ENCODE measurements around the gene GLIPR1.
"Not testable (repeated sequence)": the region's sequence is repeated elsewhere in the genome, so short reads cannot be mapped to it uniquely, and the experiment has no call there.

GLIPR1 gene

DNA sequence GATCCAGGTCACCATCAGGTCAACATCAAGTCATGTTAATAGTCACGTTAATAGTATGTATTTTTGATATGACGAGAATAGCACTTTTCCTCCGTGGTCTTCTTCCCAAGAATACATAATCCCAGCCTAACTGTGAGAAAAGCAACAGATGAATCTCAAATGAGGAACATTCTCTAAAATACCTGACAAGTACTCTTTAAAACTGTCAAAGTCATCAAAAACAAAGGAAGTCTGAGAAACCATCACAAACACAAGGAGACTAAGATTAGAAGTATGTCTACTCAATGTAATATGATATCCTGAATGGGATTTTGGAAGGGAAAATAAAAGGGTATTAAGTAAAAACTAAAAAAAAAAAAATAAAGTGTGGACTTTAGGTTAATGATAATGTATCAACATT lies 36.8 kb upstream of the GLIPR1 start:
- CTCF ChIA-PET, result no interaction called here
- POLR2A ChIA-PET, result no interaction called here
- no peak for DNase-seq (ENCODE audit: extremely low spot score)
- TF ChIP-seq, protein P1, sequence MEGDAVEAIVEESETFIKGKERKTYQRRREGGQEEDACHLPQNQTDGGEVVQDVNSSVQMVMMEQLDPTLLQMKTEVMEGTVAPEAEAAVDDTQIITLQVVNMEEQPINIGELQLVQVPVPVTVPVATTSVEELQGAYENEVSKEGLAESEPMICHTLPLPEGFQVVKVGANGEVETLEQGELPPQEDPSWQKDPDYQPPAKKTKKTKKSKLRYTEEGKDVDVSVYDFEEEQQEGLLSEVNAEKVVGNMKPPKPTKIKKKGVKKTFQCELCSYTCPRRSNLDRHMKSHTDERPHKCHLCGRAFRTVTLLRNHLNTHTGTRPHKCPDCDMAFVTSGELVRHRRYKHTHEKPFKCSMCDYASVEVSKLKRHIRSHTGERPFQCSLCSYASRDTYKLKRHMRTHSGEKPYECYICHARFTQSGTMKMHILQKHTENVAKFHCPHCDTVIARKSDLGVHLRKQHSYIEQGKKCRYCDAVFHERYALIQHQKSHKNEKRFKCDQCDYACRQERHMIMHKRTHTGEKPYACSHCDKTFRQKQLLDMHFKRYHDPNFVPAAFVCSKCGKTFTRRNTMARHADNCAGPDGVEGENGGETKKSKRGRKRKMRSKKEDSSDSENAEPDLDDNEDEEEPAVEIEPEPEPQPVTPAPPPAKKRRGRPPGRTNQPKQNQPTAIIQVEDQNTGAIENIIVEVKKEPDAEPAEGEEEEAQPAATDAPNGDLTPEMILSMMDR (IDR thresholded peaks at IDR 0.05; ENCODE audit: control extremely low read depth, extremely low read depth, low read depth, missing control alignments), result no peak

DNA sequence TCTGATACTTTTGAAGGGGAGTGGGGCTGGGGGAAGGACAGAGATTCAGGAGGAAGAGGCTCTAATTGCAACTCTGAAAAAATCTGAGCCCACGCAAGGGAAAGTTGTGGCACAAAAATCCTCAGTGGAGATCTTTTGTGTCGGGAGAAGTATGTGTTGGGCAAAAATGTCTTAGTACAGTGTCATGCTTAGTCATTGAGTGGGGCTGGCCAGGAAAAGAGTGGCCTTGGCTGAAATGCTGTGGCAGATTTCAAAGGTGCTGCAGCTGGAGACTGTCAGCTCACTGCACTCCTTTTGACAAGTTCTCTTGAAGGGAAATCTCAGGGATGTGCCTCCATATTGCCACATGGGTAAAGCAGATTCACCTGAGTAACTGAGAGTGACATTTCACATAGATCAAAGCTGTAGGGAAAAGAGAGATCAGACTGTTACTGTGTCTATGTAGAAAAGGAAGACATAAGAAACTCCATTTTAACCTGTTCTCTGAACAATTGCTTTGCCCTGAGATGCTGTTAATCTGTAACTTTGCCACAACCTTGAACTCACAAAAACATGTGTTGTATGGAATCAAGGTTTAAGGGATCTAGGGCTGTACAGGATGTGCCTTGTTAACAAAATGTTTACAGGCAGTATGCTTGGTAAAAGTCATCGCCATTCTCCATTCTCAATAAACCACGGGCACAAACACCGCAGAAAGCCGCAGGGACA lies 36.0 kb upstream of the GLIPR1 start:
- POLR2A ChIA-PET, result no interaction called here
- CTCF ChIA-PET, result no interaction called here

DNA sequence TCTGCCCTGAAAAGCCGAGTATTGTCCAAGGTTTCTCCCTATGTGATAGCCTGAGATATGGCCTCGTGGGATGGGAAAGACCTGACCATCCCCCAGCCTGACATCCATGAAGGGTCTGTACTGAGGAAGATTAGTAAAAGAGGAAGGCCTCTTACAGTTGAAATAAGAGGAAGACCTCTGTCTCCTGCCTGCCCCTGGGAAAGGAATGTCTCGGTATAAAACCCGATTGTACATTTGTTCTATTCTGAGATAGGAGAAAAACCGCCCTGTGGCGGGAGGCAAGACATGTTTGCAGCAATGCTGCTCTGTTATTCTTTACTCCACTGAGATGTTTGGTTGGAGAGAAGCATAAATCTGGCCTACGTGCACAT lies 35.4 kb upstream of the GLIPR1 start:
- POLR2A ChIA-PET; CTCF ChIA-PET; DNase-seq (ENCODE audit: extremely low spot score): not testable (repeated sequence)

More for the DNA sequence above, 36.0 kb upstream of the GLIPR1 start:
- DNase-seq (ENCODE audit: extremely low spot score), result no peak
- TF ChIP-seq, protein P1 (IDR thresholded peaks at IDR 0.05; ENCODE audit: control extremely low read depth, extremely low read depth, low read depth, missing control alignments), result no peak

DNA sequence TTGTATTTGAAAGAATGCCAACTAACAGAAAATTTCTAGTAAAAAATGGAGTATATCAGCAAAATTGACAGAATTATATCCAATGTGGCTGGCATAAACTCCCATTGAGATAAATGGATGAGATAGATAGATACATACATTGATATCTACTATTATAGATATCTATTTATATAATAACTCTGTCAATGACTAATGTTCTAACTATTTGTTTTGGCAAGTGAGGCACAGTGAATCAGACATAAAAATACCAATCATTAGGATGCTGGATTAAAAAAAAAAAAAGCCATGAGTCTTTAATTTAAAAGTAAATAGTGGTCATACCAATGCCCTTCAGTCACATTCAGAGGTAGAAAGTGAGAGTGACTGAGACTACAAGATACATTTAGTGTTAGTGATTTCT lies 33.7 kb upstream of the GLIPR1 start:
- no peak for DNase-seq (ENCODE audit: extremely low spot score)
- TF ChIP-seq, protein P1 (IDR thresholded peaks at IDR 0.05; ENCODE audit: control extremely low read depth, extremely low read depth, low read depth, missing control alignments), result no peak
- ChIA-PET POLR2A (no interaction called here), CTCF (interaction anchor here (1.2 kb wide), 1 partner anchor 55 kb away, joined by 3 read pairs; no protein-coding TSS in a partner anchor)

DNA sequence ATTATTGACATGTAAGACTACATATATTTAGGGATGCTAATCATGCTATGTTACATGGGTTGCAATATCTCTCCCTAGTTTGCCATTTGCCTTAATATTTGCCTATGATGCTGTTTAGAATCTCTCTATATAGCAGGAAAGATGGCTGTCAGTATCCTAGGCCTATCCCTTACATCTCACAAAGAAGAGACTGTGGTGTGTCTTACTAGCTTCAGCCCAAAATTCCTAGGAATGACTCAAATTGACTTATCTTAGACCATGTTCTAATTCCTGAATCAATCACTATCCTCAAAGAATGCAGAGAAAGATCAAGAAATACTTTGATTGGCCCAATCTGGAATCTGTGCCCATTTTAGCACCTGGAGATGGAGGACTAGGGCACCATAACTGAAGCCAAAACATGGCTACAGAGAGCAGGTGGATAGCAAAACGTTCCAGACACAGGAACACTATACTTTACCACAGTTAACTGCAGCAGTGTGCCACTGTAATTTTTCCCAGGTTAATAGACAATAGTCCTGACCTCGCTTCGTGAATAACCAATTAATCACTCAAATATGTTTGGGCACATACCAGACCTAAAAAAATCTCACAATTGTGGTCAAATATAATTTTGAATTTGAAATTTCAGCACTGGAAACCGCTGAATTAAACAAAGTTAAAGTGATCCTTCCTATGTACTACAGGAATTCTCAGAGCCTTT lies 32.7 kb upstream of the GLIPR1 start:
- TF ChIP-seq, protein P1 (IDR thresholded peaks at IDR 0.05; ENCODE audit: control extremely low read depth, extremely low read depth, low read depth, missing control alignments), result no peak
- ChIA-PET POLR2A (no interaction called here), CTCF (interaction anchor here (1.2 kb wide), 1 partner anchor 56 kb away, joined by 3 read pairs; no protein-coding TSS in a partner anchor)
- DNase-seq (ENCODE audit: extremely low spot score), result no peak

DNA sequence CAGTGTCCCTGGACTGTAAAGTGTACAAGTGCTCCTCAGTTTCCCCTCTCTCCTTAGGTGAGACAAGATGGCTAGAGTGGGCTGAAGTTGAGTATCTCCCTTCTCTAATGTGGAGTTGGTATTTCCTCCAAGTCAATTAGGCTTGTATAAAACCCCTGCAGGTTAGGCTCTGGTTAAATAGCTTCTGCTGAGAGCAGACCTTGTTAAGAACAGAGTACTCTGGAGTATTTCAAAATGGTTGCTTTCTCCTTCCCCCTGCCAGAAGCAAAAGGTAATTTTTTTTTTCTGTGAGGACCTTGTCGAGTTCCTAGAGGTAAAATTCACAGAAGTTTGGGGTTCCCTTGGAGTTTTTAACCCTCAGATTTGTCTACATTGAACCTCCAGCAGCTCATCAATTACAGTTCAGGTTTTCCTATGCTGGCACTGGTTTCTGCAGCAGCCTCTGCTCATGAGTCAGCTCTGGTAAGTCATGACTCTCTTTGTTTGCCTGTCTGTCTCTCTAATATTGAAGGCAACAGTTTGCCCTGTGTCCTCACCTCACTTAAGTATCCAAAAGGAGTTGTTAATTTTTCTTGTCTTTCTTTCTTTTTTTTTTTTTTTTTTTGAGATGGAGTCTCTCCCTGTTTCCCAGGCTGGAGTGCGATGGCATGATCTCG lies 27.8 kb upstream of the GLIPR1 start:
- DNase-seq (ENCODE audit: extremely low spot score), result no peak
- POLR2A ChIA-PET, result no interaction called here
- TF ChIP-seq, protein P1 (IDR thresholded peaks at IDR 0.05; ENCODE audit: control extremely low read depth, extremely low read depth, low read depth, missing control alignments), result no peak
- CTCF ChIA-PET, result interaction anchor here (1.3 kb wide), 1 partner anchor 62 kb away, joined by 5 read pairs; the partner anchor contains the start of gene GLIPR1L2

DNA sequence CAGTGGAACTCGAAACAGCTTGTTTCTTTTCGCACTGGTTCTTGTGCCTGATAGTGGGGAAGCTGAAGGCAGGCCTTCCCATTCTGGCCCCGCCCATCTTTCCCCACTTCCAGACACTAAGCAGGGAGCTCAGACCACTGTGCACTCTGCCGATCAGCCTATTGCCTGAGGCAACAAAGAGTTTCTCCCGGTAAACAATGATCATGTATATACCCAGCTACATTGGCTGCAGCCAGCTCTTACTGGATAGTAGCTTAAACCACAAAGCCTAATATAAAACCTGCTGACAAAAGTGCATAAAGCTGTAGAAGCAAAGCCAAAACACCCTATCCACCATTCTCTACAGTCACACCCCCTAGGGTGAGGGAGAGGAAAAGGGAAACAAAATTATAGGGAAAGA lies 24.7 kb upstream of the GLIPR1 start:
- TF ChIP-seq, protein P1 (IDR thresholded peaks at IDR 0.05; ENCODE audit: control extremely low read depth, extremely low read depth, low read depth, missing control alignments), result no peak
- CTCF ChIA-PET, result interaction anchor here (1.1 to 2.7 kb wide), 3 partner anchors 15 to 122 kb away, joined by 3 to 8 read pairs (median 3); partner anchors contain the start of gene GLIPR1L1
- no peak for DNase-seq (ENCODE audit: extremely low spot score)
- POLR2A ChIA-PET, result no interaction called here
